ENCODE results near the gene ADAMTS7.
"Not testable (repeated sequence)": the region's sequence is repeated elsewhere in the genome, so short reads cannot be mapped to it uniquely, and the experiment has no call there.

The ADAMTS7 gene

GRCh38 chr15:78778422-78778821 is 32.8 kb downstream of the ADAMTS7 start:
- no peak for DNase-seq (ENCODE audit: low spot score)

DNA sequence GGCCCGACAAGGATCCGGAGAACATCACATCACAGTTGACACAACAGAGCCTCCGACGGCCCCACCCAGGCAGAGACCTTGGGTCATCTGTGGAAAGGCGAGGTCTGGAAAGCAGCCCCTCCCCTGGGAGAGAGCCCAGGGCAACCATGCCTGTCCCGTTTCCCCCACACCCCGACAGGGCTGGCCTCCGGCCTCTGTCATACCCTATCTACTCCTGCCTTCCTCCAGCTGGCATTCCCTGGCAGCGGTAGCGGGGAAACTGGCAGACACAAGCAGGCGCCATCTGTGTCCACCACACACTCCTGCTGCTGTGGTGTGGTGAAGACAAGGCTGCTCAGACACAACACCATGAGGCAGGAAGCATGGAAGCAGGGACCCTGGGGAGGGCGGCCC is 33.3 kb downstream of the ADAMTS7 start:
- DNase-seq (ENCODE audit: low spot score), result not testable (repeated sequence)

- not testable (repeated sequence) for DNase-seq (ENCODE audit: low spot score)
These were observed 33.8 kb downstream of the ADAMTS7 start for GRCh38 chr15:78777290-78777952.

- not testable (repeated sequence) for DNase-seq (ENCODE audit: low spot score)
These were observed 35.0 kb downstream of the ADAMTS7 start for GRCh38 chr15:78776046-78776925.

DNA sequence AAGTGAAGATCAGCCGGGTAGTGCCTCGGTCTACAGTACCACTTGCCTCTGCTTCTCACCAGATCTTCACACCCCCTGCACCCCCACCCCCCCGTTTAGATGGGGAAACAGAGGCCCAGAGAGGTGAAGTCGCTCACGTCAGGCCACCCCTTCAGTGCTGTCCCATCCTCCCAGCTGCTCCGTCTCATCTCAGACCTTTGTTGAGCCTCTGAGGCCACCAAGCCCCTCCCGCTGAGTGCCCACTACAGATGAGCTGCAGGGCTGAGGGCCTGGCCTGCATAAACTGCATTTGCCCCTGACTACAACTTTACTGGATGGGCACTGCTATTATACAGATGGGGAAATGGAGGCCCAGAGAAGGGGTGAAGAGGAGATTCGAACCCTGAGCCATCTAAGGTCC is 35.8 kb downstream of the ADAMTS7 start:
- DNase-seq (ENCODE audit: low spot score), result no peak

- not testable (repeated sequence) for DNase-seq (ENCODE audit: low spot score)
These were observed 36.7 kb downstream of the ADAMTS7 start for GRCh38 chr15:78774451-78774990.

- DNase-seq (ENCODE audit: low spot score), result not testable (repeated sequence)
These were observed 37.4 kb downstream of the ADAMTS7 start for GRCh38 chr15:78773765-78774450.

DNA sequence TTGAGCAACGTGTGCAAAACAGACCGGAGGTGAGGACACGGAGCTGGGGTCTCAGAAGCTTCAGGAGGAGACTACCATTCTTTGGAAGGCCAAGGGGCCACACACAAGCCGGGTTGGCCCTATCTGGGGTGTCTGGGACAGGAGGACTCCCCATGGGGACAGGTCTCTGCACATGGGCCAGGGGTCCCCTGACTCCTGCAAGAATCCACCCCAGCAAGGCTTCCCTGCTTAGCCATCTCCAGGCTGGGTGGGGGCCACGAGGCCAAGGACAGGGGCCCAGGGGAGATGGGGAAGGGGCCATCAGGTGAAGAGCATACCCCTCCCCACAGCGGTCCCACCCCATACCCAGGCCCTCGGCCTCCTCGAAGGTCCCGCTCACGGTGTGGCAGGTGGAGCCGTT is 38.5 kb downstream of the ADAMTS7 start:
- no peak for DNase-seq (ENCODE audit: low spot score)

- not testable (repeated sequence) for DNase-seq (ENCODE audit: low spot score)
These were observed 39.7 kb downstream of the ADAMTS7 start for GRCh38 chr15:78771436-78772000.

- DNase-seq (ENCODE audit: low spot score), result not testable (repeated sequence)
These were observed 40.2 kb downstream of the ADAMTS7 start for GRCh38 chr15:78771020-78771419.

- DNase-seq (ENCODE audit: low spot score), result not testable (repeated sequence)
These were observed 41.6 kb downstream of the ADAMTS7 start for GRCh38 chr15:78769473-78770225.

- no peak for DNase-seq (ENCODE audit: low spot score)
These were observed 42.5 kb downstream of the ADAMTS7 start for GRCh38 chr15:78768531-78769408.

DNA sequence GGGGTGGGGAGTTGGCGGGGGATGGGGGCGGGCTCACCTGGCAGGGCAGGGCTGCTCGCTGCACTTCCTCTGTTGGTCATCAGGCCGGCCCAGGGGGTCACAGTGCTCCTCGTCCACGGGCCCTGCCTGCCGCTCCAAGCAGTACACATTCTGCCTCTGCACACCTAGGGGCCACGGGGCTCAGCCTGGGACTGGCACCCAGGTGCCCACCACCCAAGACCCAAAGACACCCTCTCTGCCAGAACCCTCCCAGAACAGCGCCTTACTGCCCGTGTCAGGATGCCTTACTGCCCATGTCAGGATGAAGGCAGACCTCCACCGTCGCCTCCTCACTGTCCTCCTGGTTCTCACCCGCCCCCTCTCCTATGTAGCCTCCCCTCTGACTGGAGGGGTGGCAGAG is 43.2 kb downstream of the ADAMTS7 start:
- no peak for DNase-seq (ENCODE audit: low spot score)

- DNase-seq (ENCODE audit: low spot score), result no peak
These were observed 43.8 kb downstream of the ADAMTS7 start for GRCh38 chr15:78767331-78767951.

GRCh38 chr15:78766641-78767071 is 44.6 kb downstream of the ADAMTS7 start:
- not testable (repeated sequence) for DNase-seq (ENCODE audit: low spot score)

DNA sequence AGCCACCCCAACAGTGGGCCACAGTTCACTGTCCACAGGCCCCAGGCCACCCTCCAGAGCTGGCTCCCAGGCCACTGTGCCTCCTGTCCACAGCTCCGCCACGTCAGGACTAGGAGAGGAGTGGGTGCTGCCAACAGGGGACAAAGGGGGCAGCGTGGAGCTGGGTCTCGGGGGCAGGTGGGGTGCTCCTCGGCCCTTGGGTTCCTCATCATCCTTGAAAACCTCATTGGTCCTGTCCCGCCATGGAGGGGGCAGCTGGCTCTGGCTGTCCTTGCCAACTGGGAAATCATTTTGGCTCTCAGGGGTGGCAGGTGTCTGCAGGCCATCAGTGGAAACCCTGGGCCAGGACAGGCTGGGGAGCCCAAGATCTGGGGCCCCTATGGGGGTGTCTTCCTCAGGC is 45.2 kb downstream of the ADAMTS7 start:
- no peak for DNase-seq (ENCODE audit: low spot score)

DNA sequence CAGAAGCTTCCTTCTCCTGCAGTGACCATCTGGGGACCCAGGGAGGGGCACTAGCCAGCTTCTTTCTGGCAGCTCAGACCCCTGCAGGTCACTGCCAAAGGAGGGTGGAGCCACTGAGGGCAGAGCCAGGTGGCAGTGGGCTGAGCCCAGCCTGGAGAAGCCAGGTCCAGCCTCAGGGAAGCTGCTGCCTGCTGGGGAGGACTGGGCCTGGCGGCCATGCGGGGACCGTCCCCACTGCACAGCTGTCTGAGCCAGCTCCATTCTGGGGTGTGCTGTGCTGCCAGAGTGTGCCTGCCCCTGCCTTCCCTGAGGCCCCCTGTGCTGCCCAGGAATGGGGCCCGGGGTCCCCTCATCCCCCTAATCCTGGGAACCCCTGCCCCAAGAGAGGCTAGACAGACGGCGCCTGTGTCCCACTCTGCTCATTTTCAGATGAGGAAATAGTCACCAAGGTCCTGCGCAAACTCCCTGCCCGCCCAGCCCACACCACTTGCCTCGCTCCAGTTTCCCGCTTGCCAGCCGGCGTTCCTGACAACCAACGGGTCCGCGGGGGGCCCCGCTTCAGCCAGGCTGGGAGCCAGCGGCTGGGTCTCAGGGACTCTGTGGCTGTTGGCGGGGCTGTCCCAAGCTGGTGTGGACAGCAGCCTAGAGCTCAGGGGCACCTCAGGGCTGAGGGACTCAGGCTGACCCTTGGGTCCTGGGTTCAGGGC is 46.0 kb downstream of the ADAMTS7 start:
- not testable (repeated sequence) for DNase-seq (ENCODE audit: low spot score)

DNA sequence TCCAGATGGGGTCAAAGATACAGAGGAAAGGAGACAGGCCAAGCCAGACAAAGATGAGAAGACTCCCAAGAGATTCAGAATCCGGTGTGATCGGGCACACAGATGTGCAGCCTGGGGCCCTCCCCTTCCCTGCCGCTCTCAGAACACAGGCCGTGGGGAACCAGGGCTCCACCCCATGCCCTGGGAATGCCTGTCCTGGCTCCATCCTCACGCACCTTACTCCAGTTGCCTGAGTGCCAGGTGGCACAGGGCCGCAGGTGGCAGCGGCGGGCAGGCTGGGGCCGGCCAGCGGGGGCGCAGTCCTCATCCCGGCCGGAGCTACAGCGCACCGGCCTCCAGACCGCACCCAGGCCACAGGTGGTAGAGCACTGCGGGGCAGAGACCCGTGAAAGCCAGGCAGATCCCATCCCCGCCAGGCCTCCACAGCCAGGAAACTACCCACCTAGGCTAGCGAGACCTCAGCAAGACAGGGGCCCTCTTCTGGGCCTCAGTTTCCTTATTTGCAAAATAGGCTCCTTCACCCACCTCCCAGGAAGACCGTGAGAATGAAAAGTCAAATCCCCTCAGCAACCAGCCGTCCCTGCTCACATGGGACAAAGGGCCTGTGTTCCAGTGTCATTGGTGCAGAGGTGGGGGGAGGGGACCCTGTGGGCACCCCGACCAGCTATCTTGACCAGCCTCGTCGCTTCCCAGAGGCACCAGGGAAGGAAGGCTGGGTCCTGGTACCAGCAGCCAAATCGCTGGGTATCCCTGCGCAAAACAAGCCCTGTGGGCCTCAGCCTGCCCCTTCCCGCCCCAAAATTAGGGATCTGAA is 46.7 kb downstream of the ADAMTS7 start:
- not testable (repeated sequence) for DNase-seq (ENCODE audit: low spot score)
